Gastroesophageal sphincter (tissue), 3 donors: ENCODE results near the gene NCAPD3.

ENCODE experiments used
- EP300 ChIP-seq: sonication (generic); formaldehyde crosslinking; IDR thresholded peaks from one replicate; pipeline ENCODE4 v1.6.1; 2017; ENCODE audit warnings: antibody characterized with exemption, mild to moderate bottlenecking
- POLR2A ChIP-seq, 2 donors: fragments of 450-650 bp; IDR thresholded peaks; one replicate each; pipeline ENCODE4 v1.6.1; 2017; ENCODE audit warnings: antibody characterized with exemption in 2 of 2, mild to moderate bottlenecking in 2 of 2, moderate library complexity in 1 of 2
- POLR2AphosphoS5 ChIP-seq: sonication (generic); formaldehyde crosslinking; IDR thresholded peaks from one replicate; pipeline ENCODE4 v1.6.1; 2017; ENCODE audit warnings: antibody characterized with exemption
- TF ChIP-seq, protein P1 (sequence below), 4 experiments: fragments of 200-600 bp in 2 of 4; fragments of 450-650 bp in 2 of 4; sonication (generic) in 1 of 4; IDR thresholded peaks; one replicate each; pipeline ENCODE4 v1.5.1; 2017 to 2019; ENCODE audit warnings: antibody characterized with exemption in 4 of 4, mild to moderate bottlenecking in 2 of 4, moderate library complexity in 2 of 4

GRCh38 chr11:134173296-134173695 lies 50.5 kb downstream of the NCAPD3 start:
- TF ChIP-seq, protein P1, sequence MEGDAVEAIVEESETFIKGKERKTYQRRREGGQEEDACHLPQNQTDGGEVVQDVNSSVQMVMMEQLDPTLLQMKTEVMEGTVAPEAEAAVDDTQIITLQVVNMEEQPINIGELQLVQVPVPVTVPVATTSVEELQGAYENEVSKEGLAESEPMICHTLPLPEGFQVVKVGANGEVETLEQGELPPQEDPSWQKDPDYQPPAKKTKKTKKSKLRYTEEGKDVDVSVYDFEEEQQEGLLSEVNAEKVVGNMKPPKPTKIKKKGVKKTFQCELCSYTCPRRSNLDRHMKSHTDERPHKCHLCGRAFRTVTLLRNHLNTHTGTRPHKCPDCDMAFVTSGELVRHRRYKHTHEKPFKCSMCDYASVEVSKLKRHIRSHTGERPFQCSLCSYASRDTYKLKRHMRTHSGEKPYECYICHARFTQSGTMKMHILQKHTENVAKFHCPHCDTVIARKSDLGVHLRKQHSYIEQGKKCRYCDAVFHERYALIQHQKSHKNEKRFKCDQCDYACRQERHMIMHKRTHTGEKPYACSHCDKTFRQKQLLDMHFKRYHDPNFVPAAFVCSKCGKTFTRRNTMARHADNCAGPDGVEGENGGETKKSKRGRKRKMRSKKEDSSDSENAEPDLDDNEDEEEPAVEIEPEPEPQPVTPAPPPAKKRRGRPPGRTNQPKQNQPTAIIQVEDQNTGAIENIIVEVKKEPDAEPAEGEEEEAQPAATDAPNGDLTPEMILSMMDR (IDR thresholded peaks at IDR 0.05), result no peak
- TF ChIP-seq POLR2A (IDR thresholded peaks at IDR 0.05) (no peak), POLR2AphosphoS5 (no peak), EP300 (no peak)
